Vagina (tissue), 2 donors: Measurements from ENCODE around the gene MFSD6. TPM values are rescaled to one million over a fixed set of nuclear protein-coding genes. Genes with fewer than 3 reads are reported as not detected.

Source experiments
- DNase-seq, 2 donors: peaks; one replicate each; pipeline ENCODE4 v3.0.0-alpha.2; 2017; ENCODE audit errors: extremely low spot score in 2 of 2
- H3K27ac ChIP-seq: fragments of 200-600 bp; sonication (generic); one replicate; pipeline ENCODE4 v1.5.1; 2019
- H3K27me3 ChIP-seq: fragments of 200-600 bp; sonication (generic); one replicate; pipeline ENCODE4 v1.5.1; 2019
- H3K36me3 ChIP-seq, 2 donors: fragments of 200-600 bp; sonication (generic); one replicate each; pipeline ENCODE4 v1.5.1; 2017 to 2019
- H3K4me1 ChIP-seq: fragments of 200-600 bp; sonication (generic); one replicate; pipeline ENCODE4 v1.5.1; 2019
- H3K4me3 ChIP-seq, 2 donors: fragments of 200-600 bp; sonication (generic); 1 replicate in 1 of 2; 2 replicates in 1 of 2; pipeline ENCODE4 v1.5.1; 2016 to 2019
- H3K9me3 ChIP-seq: fragments of 200-600 bp; sonication (generic); one replicate; pipeline ENCODE4 v1.5.1; 2019
- CTCF ChIP-seq, 3 experiments: fragments of 450-650 bp in 2 of 3; fragments of 200-600 bp in 1 of 3; sonication (generic) in 1 of 3; IDR thresholded peaks; one replicate each; pipeline ENCODE4 v1.5.1; 2017 to 2019; ENCODE audit warnings: antibody characterized with exemption in 3 of 3, mild to moderate bottlenecking in 2 of 3, moderate library complexity in 2 of 3
- POLR2A ChIP-seq, 2 donors: fragments of 450-650 bp; IDR thresholded peaks; one replicate each; pipeline ENCODE4 v1.6.1; 2017; ENCODE audit warnings: antibody characterized with exemption in 2 of 2, mild to moderate bottlenecking in 2 of 2, moderate library complexity in 2 of 2
- POLR2AphosphoS5 ChIP-seq, 2 donors: sonication (generic); formaldehyde crosslinking; IDR thresholded peaks; one replicate each; pipeline ENCODE4 v1.9.0; 2017; ENCODE audit warnings: antibody characterized with exemption in 2 of 2, mild to moderate bottlenecking in 2 of 2, low read depth in 1 of 2; ENCODE audit not compliant: insufficient read depth in 1 of 2
- intact Hi-C: fragments of 100-400 bp; cut with DNase I; formaldehyde crosslinking; loops from one replicate; pipeline ENCODE4 v1.15.1; 2023
- total RNA-seq: library from RNA; depleted of rRNA; stranded (reverse); fragments of >200 nt; gene quantifications from one replicate; pipeline ENCODE4 v1.2.3, GENCODE V29; 2016

Gene MFSD6
- total RNA-seq, 1 donor from 2014 or later, result 84.7 TPM

GRCh38 chr2:190449925-190450324 is 41.8 kb downstream of the MFSD6 start:
- TF ChIP-seq POLR2AphosphoS5 (IDR thresholded peaks at IDR 0.05; ENCODE audit: insufficient read depth in 1 of 2, low read depth in 1 of 2), result no peak
- TF ChIP-seq CTCF (IDR thresholded peaks at IDR 0.05), result no peak
- no peak for TF ChIP-seq POLR2A (IDR thresholded peaks at IDR 0.05)
- Histone ChIP-seq H3K27me3 (no peaks in the 10 kb centered on the region), H3K4me3 (no peak overlapping the region), H3K4me1 (peaks cover 22% of the 10 kb centered on the region), H3K9me3 (no peaks in the 10 kb centered on the region), H3K36me3 (no peaks in the 10 kb centered on the region), H3K27ac (no peak overlapping the region)
- DNase-seq, result no peak
- intact Hi-C loops, result no loop called here

GRCh38 chr2:190450363-190450762 is 42.2 kb downstream of the MFSD6 start:
- Histone ChIP-seq H3K36me3 (no peaks in the 10 kb centered on the region), H3K27me3 (no peaks in the 10 kb centered on the region), H3K27ac (no peak overlapping the region), H3K9me3 (no peaks in the 10 kb centered on the region), H3K4me1 (peaks cover 17% of the 10 kb centered on the region), H3K4me3 (no peak overlapping the region)
- no peak for DNase-seq
- TF ChIP-seq CTCF (IDR thresholded peaks at IDR 0.05) (no peak), POLR2A (IDR thresholded peaks at IDR 0.05) (no peak), POLR2AphosphoS5 (IDR thresholded peaks at IDR 0.05; ENCODE audit: insufficient read depth in 1 of 2, low read depth in 1 of 2) (no peak)
- intact Hi-C loops, result no loop called here

- no peak overlapping the region for H3K4me3 ChIP-seq
- H3K36me3 ChIP-seq, result peaks cover 0 to 2% of the 10 kb centered on the region in 2 donors
- intact Hi-C loops, result no loop called here
- no peak for TF ChIP-seq POLR2A (IDR thresholded peaks at IDR 0.05)
- H3K9me3 ChIP-seq, result no peaks in the 10 kb centered on the region
- DNase-seq, result no peak
- peaks cover 5% of the 10 kb centered on the region for H3K4me1 ChIP-seq
- no peaks in the 10 kb centered on the region for H3K27me3 ChIP-seq
- H3K27ac ChIP-seq, result no peak overlapping the region
These were observed 43.5 kb downstream of the MFSD6 start for GRCh38 chr2:190451561-190452176.

- no peaks in the 10 kb centered on the region for H3K27me3 ChIP-seq
- no peak for DNase-seq
- no peak for TF ChIP-seq CTCF (IDR thresholded peaks at IDR 0.05)
- TF ChIP-seq POLR2AphosphoS5 (IDR thresholded peaks at IDR 0.05; ENCODE audit: insufficient read depth in 1 of 2, low read depth in 1 of 2), result no peak
- TF ChIP-seq POLR2A (IDR thresholded peaks at IDR 0.05), result no peak
- H3K27ac ChIP-seq, result no peak overlapping the region
- intact Hi-C loops, result no loop called here
- H3K4me3 ChIP-seq, result no peak overlapping the region
- peaks cover 0 to 6% of the 10 kb centered on the region in 2 donors for H3K36me3 ChIP-seq
- H3K9me3 ChIP-seq, result no peaks in the 10 kb centered on the region
- H3K4me1 ChIP-seq, result no peaks in the 10 kb centered on the region
These were observed 44.3 kb downstream of the MFSD6 start for GRCh38 chr2:190452433-190452832.

- DNase-seq, result no peak
- Histone ChIP-seq H3K9me3 (no peaks in the 10 kb centered on the region), H3K4me1 (no peaks in the 10 kb centered on the region), H3K36me3 (peaks cover 0 to 6% of the 10 kb centered on the region in 2 donors), H3K27ac (no peak overlapping the region), H3K27me3 (no peaks in the 10 kb centered on the region), H3K4me3 (no peak overlapping the region)
- TF ChIP-seq CTCF (IDR thresholded peaks at IDR 0.05) (no peak), POLR2A (IDR thresholded peaks at IDR 0.05) (no peak), POLR2AphosphoS5 (IDR thresholded peaks at IDR 0.05; ENCODE audit: insufficient read depth in 1 of 2, low read depth in 1 of 2) (no peak)
- intact Hi-C loops, result no loop called here
These were observed 46.6 kb downstream of the MFSD6 start for GRCh38 chr2:190454795-190455194.
